HG03159 (cell line): ENCODE data around the gene USH1G.
A peak's percentile ranks its signal among the peaks of the same experiment; 100 is the strongest.
"Not testable (repeated sequence)": the region's sequence is repeated elsewhere in the genome, so short reads cannot be mapped to it uniquely, and the experiment has no call there.

Source experiments
- ATAC-seq: cut with Tn5 transposase; IDR thresholded peaks from one replicate; pipeline ENCODE4 v1.9.1; 2021; ENCODE audit warnings: mild to moderate bottlenecking, moderate library complexity; ENCODE audit not compliant: unreplicated experiment

USH1G gene

GRCh38 chr17:74877592-74878548 is 45.2 kb downstream of the USH1G start:
- ATAC-seq, result no peak

- no peak for ATAC-seq
Observed at GRCh38 chr17:74875977-74876593, 47.0 kb downstream of the USH1G start.

GRCh38 chr17:74875155-74875976 is 47.7 kb downstream of the USH1G start:
- no peak for ATAC-seq

GRCh38 chr17:74874615-74875037 is 48.4 kb downstream of the USH1G start:
- no peak for ATAC-seq

GRCh38 chr17:74873874-74874614 is 49.0 kb downstream of the USH1G start:
- no peak for ATAC-seq

- ATAC-seq, result peak; percentile 91
Observed at GRCh38 chr17:74873037-74873873, 49.8 kb downstream of the USH1G start.

- ATAC-seq, result peak; percentile 25
Observed at GRCh38 chr17:74872313-74873036, 50.6 kb downstream of the USH1G start, which contains the start of gene FDXR. TSS of gene FDXR (minus strand) at chr17:74872994. CDS start at chr17:74872944, 50 bp downstream.

GRCh38 chr17:74871356-74872076 is 51.5 kb downstream of the USH1G start:
- no peak for ATAC-seq

GRCh38 chr17:74870512-74870911 is 52.5 kb downstream of the USH1G start:
- no peak for ATAC-seq

GRCh38 chr17:74870028-74870427 is 53.0 kb downstream of the USH1G start:
- not testable (repeated sequence) for ATAC-seq

- no peak for ATAC-seq
Observed at GRCh38 chr17:74868908-74869255, 54.2 kb downstream of the USH1G start.

- no peak for ATAC-seq
Observed at GRCh38 chr17:74868251-74868907, 54.7 kb downstream of the USH1G start.

GRCh38 chr17:74866198-74866835 is 56.7 kb downstream of the USH1G start:
- ATAC-seq, result no peak
